GM12892 (cell line): ENCODE data around the gene ATP6V0C.

Source experiments
- DNase-seq: peaks from one replicate; pipeline ENCODE4 v3.0.0; 2011; ENCODE audit not compliant: insufficient read length
- FAIRE-seq: peaks from 2 replicates; lab custom pipeline; 2011; peaks lifted over from hg19 to GRCh38; lab: Jason Lieb, UNC
- POLR2A ChIP-seq: IDR thresholded peaks from 2 replicates; pipeline ENCODE4 v1.6.1; 2011; ENCODE audit warnings: low read depth, low read length, control low read depth
- POLR2AphosphoS5 ChIP-seq: IDR thresholded peaks from 2 replicates; pipeline ENCODE4 v1.6.1; 2011; ENCODE audit warnings: low read depth, low read length, control low read depth
- TAF1 ChIP-seq: IDR thresholded peaks from 2 replicates; pipeline ENCODE4 v1.6.1; 2011; ENCODE audit warnings: low read depth, mild to moderate bottlenecking, control low read depth, low read length, borderline replicate concordance

The ATP6V0C gene

DNA sequence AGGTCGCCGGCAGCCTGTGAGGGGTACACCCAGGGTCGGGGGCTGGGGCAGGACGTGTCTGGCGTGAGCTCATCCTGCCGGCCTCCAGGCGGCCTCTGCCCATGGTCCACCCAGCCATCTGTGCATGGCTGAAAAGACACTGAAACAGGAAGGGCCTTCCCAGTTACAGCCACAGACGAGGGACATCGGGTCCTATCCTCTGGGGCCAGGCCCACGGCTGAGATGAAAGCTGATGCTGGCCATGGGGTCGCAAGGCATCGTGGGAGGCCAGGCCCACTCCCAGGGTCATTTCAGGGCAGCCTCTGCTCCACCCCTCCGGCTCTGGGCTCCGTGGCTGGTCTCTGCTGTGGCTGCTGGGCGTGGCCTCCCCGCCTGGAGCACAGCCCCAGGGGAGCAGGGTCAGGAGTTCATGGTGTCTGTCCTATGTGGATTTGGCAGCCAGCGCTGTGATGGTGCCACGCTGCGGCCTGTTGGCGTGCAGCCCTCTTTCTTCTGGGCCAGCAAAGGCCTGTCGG, 16.6 kb upstream of the ATP6V0C start:
- FAIRE-seq (no peak), DNase-seq (no peak)
- no peak for TF ChIP-seq TAF1
- TF ChIP-seq POLR2AphosphoS5: no peak
- no peak for TF ChIP-seq POLR2A

DNA sequence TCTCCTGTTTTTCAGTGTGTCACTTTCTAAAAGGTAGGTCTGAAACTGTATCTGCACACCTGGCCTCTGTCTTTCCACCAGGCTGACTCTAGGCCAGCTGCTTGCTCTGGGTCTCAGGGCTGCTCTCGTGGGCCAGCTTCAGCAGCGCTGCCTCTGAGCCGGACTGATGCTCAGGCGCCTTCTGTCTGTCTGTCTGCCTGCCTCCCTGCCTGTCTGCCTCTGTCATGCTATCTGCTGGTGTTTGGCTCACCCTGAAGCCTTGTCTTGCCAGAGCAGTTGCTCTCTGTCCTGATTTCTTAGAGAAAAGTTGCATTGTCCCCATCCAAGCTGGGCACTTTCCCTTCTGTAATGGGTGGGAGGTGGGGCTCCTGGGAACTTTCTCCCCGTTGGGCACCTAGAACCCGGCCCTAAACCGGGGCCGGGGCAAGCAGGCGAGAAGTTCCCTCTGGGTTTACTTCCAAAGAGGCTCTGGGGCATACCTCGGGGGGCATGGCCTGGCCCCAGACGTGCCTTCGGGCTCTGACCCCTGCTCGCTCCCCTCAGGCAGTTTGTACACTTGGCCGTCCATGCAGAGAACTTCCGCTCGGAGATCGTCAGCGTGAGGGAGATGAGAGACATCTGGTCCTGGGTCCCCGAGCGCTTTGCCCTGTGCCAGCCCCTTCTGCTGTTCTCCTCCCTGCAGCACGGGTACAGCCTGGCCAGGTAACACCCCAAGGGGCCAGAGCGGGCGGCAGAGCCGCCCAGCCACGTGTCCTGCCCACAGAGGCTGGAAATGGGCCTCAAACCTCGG, 15.9 kb upstream of the ATP6V0C start:
- DNase-seq: no peak
- TF ChIP-seq TAF1 (no peak), POLR2AphosphoS5 (no peak), POLR2A (no peak)
- no peak for FAIRE-seq

DNA sequence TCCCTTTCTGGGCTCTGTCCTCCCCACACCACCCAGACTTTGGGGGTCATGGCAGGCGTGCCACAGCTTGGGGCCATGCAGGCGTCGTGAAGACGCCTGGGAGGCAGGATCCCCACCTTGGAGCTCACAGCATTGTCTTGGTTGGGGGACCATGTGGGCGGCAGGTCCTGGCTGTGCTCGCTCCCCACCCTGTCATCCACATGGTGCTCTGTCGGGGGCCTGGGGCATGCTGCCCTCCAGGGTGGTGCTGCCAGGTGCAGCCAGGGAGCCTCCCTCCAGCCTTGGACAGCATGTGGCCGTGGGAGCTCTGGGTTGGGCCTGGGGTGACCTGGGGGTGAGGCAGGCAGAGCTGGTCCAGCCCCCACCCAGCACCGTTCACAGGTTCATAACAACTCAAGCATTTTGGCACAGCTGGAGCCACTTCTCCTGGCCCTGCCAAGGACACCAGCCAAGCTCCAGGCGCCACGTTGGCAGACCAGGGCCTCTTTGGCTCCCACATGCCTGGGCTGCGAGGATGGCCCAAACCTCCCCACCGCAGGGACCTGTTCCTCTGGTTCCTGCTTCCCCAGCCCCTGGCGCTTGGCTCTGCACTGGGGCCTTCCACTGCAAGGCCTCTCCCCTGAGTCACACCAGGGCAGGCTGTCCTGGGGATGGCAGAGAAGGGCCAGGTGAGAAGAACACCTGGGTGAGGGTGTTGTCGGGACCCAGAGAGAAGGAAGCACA, 15.1 kb upstream of the ATP6V0C start:
- TF ChIP-seq POLR2AphosphoS5 (no peak), POLR2A (no peak), TAF1 (no peak)
- no peak for DNase-seq
- FAIRE-seq: no peak

DNA sequence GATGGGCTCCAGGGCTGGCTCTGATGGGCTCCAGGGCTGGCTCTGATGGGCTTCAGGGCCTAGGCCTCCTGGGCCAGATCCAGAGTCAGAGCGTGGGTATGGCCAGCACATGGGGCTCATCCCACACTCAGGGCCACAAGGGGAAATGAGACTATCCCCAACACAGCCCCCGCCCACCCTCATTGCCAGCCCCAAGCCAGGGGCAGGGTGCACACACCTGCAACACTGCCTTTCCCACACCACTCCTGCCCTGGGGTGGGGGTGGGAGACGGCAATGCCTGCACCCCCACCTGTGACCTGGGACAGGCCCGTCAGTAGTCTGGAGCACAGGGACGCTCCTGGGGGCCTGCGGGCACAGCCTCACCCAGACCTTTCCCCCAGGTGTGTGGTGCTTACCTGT, 14.3 kb upstream of the ATP6V0C start:
- no peak for FAIRE-seq
- TF ChIP-seq POLR2AphosphoS5 (no peak), POLR2A (no peak), TAF1 (no peak)

DNA sequence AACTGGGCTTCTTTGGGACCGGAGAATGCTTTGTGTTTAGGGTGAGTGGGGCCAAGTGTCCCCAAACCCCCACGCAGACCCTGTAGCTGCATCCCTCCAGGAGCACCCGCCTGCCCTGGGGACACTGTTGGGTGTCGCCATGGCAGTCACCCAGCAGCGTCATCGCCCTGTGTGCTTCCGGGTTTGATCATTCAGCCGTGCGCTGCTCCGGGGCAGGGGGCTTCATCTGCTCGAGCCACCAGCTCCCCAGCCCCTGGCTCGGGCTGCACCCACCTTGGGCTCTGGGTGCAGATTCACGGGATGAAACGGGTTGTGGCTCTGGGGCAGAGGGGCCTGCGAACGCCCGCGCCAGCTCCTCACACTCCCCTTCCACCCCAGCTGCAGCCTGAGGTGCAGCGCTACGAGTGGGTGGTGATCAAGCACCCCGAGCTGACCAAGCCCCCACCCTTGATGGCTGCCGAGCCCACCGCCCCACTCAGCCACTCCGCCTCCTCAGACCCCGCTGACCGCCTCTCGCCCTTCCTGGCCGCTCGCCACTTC, 13.8 kb upstream of the ATP6V0C start:
- no peak for TF ChIP-seq POLR2A
- no peak for TF ChIP-seq POLR2AphosphoS5
- no peak for TF ChIP-seq TAF1
- no peak for FAIRE-seq
- no peak for DNase-seq

More for the DNA sequence above, 14.3 kb upstream of the ATP6V0C start:
- no peak for DNase-seq

DNA sequence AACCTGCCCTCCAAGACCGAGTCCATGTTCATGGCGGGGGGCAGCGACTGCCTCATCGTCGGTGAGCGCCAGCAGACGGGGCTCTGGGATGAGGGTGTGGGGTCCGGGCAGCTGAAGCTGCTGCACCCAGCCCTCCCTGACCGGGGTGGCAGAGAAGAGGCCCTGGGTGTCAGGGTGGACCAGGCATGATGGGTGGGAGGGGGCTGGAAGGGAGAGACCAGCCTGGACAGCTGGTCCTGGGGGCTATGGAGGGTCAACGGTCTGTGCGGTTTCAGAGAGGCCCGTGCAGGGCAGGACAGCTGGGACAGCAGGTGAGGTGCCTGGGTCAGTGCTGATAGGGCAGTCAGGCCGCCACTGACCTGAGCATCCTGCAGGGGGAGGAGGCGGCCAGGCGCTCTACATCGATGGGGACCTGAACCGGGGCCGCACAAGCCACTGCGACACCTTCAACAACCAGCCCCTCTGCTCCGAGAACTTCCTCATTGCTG, 13.3 kb upstream of the ATP6V0C start:
- DNase-seq (no peak), FAIRE-seq (no peak)
- TF ChIP-seq POLR2AphosphoS5 (no peak), POLR2A (no peak), TAF1 (no peak)

DNA sequence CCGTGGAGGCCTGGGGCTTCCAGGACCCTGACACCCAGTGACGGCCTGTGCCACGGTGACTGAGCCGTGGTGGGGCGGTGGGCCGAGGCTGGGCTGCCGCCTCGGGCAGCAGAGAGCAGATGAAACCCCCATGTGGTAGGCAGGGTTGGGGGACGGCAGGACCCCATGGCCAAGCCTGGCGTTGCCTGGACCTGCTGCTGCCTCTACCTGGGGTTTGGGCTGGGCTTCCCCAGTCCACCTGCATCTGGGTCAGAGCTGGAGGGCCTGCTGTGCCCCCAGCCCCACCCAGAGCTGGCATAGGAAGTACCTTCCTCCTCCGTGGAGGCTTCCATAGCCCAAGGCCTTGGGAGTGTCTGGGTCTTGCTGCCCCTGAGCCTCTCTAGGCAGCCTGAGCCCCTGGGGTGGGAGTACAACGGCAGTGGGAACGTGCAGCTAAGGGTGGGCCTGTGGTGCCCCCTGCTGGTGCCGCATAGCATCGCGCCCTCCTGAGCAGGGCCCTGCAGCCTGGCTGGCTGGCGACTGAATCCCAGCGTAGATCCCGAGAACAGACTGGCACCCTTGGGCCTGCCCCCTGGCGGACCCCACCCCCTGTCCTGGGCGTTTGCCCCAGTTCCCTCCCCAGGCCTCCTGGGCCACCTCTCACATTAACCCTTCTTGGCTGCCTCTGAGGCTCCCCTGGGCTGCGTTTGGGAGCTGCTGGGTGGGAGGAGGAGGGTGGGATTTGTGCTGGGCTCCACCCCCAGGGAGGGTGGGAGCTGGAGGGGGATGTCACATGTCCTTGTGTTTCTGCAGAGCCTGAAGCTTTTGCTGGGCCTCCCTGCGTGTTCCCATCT, 12.6 kb upstream of the ATP6V0C start:
- DNase-seq: peak; percentile 93
- FAIRE-seq: peak; percentile 95
- TF ChIP-seq POLR2A: no peak
- TF ChIP-seq TAF1: no peak
- TF ChIP-seq POLR2AphosphoS5: no peak

DNA sequence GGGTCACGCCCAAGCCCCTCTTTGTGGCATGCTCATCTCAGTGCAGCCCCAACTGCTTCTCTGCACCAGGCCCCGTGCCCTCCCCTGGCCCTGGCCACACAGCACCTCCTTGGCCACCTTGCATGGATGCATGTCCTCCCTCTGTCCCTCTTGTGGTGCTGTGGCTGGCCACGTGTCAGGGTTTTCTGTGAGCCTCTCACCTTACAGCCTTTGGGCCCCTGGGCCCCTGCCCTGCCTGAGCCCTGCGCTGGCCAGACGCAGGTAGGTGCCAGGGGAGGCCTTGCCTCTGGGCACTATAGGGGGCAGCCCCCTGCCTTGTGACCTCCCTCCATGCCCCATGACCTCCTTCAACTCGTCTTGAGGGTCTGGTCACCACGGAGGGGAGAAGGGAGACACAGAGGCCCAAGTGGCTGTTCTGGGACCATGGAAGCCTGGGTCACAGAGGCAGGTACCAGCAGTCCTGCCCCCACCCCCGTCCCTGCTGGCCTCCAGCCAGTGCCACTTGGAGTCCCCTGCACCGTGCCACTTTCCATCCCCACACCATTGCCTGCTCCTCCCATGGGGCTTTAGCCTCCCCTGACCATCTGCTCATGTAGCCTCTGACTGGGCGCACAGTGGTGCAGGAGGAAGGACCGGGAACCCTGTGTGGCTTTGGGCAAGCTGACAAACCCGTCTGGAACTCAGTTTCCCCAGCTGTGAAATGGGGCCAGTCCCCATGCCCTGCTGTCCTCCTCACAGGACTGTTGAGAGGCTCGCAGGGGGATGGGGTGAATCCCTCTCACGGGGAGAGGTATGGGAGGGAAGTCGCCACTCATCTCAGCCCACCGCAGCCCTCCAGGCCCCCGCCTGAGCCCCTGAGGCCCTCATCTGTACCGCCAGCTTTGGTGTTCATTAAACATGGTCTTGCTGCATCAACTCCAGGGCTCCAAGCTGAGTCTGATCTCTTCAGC, 11.5 kb upstream of the ATP6V0C start:
- no peak for DNase-seq
- no peak for FAIRE-seq
- no peak for TF ChIP-seq POLR2A

DNA sequence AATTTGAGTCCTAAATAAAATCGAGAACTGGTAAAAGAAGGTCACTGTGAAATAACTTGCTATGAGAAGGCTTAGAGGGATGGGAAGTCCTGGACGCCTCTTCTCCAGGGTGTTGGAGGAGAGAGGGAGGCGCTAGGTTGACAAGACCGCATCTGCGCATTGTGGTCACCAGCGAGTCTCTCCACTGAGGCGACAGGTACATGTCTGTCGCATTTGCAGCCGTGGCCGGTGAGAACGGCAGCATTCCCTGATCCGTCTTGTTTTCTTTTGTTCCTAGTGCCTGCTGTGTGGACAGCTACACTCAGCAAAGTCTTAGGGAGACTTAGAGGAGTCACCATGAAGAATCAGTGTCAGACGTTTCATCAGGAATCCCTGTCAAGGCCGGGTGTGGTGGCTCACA, 8.1 kb upstream of the ATP6V0C start:
- DNase-seq (no peak), FAIRE-seq (no peak)
- TF ChIP-seq POLR2A: no peak
- no peak for TF ChIP-seq TAF1
- no peak for TF ChIP-seq POLR2AphosphoS5

DNA sequence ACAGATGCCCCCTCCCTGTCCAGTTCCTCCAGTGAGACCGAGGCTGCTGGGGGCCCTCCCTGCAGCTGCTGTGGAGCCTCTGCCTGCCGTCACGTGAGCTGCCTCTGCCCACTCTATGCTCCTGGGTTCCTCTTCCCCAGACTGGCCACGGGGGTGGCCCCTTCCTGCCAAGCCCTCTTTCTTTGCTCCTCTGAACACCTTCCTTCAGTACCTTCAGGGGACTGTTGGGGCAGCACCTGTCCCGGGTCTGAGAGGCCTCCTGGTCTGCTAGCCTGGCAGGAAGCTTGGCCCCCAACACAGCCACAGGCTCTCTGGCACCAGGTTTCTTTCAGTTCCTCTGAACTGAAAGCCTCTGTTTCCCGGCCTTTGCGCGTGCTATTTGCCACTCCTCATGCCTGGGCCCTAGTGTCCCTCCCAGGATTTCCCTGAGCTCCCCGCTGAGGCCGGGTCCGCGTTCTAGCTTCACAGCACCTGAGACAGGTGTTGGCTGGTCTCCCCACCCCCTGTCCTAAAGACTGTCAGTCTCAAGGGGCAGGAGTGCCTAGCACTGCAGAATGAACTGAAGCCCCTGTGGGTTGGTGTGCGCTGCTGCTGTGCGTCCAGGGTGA, 6.6 kb upstream of the ATP6V0C start:
- no peak for TF ChIP-seq TAF1
- no peak for TF ChIP-seq POLR2AphosphoS5
- DNase-seq (peak; percentile 77), FAIRE-seq (peak; percentile 46)
